GM18519 (cell line): ENCODE measurements around the gene STARD3.

Source experiments
- ATAC-seq: cut with Tn5 transposase; IDR thresholded peaks from one replicate; pipeline ENCODE4 v1.9.1; 2021; ENCODE audit warnings: mild to moderate bottlenecking, moderate library complexity; ENCODE audit not compliant: unreplicated experiment, low FRiP score

Gene STARD3

DNA sequence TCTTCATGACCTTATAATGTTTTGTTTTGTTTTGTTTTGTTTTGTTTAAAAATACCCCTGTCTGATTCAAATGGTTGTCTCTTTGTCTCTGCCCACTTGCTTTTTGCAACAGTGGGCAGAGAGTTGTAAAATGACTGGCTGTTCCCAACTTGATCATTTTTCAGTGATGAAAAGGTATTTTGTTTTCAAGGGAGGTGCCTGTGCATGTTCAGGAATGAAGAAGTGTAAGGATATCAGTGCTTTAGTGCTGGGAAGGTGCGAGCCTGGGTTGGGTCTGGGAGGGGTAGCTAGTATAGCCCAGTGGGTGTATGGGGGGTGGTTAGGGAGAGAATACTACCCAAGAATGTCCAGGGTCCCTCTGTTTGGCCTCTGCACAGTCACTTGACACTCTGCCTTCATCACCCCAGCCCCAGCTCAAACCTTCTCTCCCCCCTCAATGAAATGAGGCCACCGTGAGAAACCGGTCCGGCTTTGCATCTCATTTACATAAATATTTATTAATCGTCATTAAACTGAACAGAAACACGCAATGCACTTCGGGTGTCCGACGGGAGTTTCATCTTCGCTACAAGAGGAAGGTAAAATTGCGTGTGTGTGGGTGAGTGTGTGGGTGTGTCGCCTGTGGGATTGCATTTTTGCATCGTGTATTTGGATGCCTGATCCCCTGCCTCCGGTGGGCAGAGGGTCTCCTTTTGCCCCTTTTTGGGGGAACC is 33.5 kb upstream of the STARD3 start:
- no peak for ATAC-seq

DNA sequence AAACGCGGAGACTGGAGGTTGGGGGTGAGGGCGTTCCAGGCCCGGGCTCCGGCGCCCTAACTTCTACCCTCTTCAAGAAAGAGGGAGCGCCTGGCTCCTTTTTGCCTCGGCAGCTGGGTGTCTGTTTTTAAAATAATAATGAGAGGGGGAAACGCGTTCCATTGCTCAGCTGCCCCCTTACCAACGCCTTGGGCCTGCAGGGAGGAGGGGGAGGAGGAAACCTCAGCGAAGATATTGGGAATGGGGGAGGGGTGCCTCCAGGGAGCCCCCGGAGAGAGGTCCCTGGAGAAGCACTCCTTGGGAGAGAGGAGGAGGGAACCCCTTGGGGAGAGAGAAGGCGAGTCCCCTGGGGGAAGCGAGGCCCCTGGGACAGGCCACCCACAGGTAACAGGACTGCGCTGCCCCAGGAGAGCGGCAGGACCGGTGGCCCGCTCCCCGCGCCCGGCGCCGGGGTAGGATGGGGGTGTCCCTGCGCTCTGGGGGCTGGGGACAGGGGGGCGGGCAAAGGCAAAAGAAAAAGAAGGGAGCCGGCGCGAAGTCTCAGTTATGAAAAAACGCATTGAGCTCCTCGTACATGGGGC is 31.9 kb upstream of the STARD3 start:
- no peak for ATAC-seq

- ATAC-seq = no peak
These were observed 31.2 kb upstream of the STARD3 start for GRCh38 chr17:39605492-39606433.

DNA sequence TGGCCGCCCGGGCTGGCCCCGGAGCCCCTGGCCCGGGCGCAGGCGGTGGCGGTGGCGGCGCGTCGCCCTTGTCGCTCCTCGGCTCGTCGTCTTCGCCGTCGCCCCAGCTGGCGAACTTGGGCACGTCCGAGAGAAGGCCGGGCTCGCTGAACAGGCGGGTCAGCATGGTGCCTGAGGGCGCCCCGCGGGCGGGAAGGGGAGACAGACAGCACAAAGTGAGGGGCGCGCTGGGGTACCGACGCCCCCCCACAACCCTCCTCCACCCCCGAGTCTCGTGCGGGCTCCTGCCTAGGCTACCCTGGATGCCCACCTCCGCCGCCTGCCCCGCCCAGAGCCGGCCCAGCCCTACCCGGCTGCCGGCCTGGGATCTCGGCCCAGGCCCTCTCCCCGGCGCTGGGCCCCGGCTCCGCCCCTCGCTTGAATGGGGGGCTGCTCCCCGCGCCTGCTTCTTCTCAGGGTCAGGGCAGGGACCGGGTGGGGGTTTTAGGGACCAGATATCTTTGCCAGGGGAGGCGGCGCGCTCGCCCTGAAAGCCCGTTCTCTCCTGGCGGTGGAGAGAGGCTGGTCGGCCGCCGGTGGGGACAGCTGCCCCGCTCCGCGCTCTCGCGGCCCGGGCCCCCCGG is 30.4 kb upstream of the STARD3 start:
- ATAC-seq = no peak

DNA sequence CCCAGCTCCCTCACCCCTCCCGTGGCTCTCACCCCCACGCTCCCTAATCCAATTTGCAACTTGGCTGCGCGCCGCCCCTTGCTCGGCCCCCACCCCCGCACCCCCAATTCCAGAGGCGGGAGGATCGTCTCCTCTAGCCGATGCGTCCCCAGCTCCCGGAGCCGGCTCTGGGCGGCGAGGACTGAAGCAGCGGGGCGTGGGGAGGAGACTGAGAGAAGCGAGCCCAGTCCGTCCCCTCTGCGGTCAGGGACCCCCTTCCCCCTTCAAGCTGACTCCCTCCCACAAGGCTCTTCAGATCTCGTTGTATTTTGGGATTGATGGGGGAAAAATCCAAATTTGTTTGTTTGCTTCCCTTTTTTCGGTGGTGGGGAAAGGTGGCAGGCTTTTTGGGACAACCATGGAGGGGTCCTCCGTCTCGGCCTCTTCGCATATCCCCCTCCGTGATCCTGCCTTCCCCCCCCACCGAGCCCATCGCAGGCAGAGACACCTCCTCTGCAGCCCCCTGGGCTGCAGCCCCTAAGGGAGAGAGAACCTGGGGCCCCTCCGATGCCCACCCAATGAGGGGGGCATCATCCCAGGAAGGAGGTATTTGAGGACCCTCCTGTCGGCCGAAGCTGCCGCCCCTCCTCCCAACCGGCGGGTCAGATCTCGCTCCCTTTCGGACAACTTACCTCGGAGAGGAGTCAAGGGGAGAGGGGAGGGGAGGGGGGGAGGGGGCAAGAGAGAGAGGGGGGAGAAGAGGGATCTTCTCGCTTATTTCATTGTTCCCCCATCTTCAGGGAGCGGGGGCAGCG is 29.7 kb upstream of the STARD3 start:
- no peak for ATAC-seq

DNA sequence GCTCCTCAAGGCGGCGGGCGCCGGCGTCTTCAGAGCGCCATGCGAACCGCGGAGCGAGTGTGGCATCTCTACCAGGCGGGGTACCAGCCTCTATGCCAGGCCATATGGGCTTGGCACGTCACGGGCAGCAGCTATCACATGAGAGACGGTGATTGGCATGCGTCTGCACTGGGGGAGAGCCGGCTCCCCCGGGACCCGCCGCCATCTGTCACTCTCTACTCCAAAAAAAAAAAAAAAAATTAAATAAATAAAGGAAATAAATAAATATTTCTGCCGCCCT is 29.2 kb upstream of the STARD3 start, which contains the start of gene NEUROD2:
Gene NEUROD2, minus strand, starts transcription at position 70 of the 280 bp plus-strand sequence. CDS start 1,321 bp downstream, outside the sequence.
- no peak for ATAC-seq

DNA sequence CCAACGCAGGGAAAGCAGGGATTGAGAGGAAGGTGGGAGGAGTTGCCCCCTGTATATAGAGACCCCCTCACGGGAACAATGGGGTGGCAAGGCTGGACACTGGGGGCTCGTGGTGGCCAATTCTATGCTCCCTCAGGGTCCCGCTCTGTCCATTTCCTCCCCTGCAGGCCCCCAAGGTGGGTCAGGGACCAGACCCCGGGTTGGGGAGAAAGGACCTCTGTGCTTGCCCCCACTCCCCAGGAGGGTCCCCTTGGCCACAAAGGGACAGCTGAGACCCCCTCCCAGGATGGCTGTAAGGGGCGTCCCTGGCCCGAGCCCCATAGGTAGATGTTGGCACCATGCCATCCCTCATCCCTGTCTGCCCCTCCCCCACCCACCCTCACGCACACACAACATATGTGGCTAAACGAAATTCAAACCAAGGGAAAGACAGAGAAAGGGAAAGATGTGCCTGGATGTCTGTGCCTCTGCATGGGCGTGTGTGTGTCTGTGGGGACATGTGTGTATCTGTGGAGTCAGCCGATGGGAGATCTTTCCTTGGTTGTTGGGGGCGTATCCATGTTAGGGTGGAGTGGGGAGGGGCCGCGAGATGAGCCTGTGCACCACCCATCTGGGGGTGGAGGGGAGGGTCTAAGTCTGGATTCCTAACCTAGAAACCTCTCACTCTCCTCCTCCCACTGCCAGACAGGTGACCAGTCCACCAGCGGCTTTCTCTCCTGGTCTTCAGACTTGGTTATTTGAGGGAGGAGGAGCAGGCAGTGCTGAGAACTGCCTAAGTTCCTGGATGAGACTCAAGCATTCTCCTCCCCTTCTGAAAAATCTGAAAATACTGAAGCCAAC is 28.6 kb upstream of the STARD3 start:
- no peak for ATAC-seq

DNA sequence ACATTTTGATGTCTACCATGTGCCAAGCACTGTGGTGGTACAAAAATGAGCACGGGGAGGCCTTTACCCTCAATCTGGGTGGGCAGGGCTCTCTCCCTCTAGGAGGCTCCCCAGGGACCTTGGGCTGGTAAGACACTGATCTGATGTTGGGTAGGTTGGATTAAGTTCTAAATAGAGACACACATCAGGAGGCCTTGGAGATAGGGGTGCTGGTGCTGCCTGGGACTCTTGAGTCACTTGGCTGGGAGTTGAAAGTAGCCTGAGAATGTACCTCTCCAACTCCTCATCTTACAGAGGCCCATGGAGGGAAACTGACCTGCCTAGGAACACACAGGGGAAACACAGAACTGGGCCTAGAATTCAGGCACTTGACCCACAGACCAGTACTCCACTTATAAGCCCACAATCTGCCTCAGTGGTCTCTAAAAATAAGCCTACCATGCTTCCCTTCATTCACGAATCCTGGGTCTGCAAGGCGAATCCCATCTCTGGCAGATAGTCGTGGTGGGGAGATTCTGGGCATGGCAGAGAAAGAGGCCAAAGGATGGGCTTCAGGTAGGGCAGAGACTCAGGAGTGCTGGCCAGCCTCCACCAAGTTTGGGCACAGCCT is 27.4 kb upstream of the STARD3 start:
- ATAC-seq = no peak

GRCh38 chr17:39611401-39612112 is 25.4 kb upstream of the STARD3 start:
- ATAC-seq = no peak

DNA sequence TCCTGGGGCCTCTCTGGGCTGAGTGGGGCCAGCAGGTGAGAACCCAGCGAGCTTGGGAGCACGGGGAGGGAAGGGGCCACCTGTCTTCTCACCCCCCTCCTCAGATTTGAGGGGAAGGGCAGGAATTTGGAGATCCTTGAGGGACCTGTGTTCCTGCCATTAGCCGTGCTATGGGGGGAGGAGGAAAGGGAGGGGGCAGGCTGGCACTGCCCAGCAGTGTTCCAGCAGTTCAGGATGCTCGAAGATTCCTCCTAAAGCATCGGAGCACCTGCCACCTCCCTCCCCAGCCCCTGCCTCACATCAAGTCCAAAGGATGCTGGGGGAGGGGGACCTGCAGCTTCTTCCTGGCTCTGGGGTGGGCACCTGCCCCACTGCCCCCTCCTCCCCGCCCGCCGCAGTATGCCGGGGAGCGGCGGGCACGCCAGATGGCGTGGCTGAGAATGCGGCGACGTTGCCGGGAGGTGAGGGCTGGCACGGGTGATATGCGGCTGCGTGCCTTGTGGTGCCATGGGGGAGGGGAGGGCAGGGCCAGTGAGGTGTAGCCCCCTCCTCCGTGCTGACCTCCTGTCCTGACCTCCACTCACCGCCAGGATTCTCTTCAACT is 24.6 kb upstream of the STARD3 start:
- no peak for ATAC-seq

DNA sequence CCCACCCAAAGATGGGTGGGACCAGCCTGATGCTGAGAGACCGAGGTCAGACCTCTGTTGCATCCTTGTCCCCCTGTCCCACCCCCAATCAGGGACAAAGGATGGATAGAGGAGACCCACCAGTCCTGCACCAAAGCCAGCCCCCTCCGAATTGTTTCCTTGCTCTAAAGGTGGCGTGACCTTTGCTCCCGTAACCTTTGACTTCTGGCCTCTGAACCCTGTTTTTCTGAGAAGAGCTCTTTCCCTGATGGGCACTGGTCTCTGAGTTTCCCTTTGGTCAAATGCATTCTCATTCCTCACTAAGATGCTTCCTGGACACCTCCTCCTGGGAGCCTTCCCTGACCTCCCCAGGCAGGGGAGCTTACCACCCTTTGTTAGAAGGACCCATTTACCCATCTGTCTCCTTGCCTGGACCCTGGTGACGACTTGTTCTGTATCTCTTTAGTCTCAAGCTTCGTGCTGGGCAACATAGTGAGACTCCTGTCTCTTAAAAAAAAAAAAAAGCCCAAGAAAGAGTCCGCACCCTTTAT is 23.9 kb upstream of the STARD3 start:
- no peak for ATAC-seq

- no peak for ATAC-seq
These were observed 22.3 kb upstream of the STARD3 start for GRCh38 chr17:39614545-39615157.

DNA sequence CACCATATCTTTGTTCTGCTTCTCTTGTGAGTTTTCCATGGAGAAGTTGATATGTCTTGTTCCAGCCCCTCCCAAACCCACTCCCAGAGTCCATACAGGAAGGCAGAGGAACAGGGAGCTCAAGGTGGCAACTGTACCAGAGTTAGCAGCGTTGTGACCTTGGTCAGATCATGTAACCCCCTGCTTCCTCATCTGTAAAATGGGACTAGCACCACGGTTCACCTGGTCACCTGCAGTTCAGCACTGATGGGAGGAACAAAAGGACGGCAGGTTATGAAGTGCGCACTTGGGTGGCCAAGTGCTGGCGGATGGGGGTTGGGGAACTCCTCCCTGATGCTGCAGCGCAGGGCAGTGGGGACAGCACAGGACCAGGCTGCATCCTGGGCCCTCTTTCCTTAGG is 21.5 kb upstream of the STARD3 start:
- ATAC-seq = no peak

- ATAC-seq = no peak
These were observed 19.9 kb upstream of the STARD3 start for GRCh38 chr17:39617100-39617445.

- ATAC-seq = no peak
These were observed 19.3 kb upstream of the STARD3 start for GRCh38 chr17:39617446-39618245.

DNA sequence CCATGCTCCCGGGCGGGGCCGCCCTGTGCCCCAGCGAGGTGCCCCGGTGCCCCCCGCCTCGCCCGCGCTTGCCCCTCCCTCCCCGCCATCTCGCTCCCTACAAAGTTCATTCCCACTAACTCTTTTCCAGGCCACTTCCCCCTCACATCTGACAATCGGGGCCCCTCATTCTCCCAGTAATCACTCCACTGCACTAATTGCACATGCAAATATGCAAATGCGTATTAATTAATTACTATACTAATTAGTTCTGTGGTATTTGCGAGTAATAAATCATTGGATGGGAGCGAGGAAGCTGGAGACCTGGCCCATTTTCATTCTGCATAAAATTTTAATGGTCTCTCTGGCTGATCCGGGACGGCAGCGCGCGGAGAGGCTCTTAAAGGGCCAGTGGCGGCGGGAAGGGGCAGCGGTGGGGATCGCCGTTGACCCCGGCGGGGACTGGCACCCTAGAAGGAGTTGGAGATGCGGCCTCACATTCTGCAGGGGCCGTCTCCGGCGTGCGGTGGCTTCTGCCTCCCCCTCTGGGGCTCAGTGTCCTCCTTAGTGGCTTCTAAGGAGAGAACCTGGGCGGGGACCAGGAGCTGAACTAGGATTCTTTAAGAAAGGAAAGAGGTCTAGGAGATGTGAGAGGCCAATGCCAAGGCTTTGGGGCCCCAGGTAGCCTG is 18.6 kb upstream of the STARD3 start:
- ATAC-seq = no peak
